DOHH2 (cell line): ENCODE measurements around the gene ATP6V1E1.
"Not testable (repeated sequence)": the region's sequence is repeated elsewhere in the genome, so short reads cannot be mapped to it uniquely, and the experiment has no call there.

Experiments
- H3F3A ChIP-seq: fragments of 200-600 bp; sonication (generic), shearing (Covaris generic); 2 replicates; pipeline ENCODE4 v1.6.0; 2016; ENCODE audit warnings: antibody characterized with exemption, mild to moderate bottlenecking; ENCODE audit not compliant: control insufficient read depth, insufficient read depth
- H3K27ac ChIP-seq: fragments of 200-600 bp; sonication (generic); 2 replicates; pipeline ENCODE4 v1.5.1; 2014; ENCODE audit warnings: low read depth, mild to moderate bottlenecking, low read length, moderate library complexity
- H3K27me3 ChIP-seq: fragments of 200-600 bp; sonication (generic); 2 replicates; pipeline ENCODE4 v1.6.1; 2014; ENCODE audit warnings: mild to moderate bottlenecking, low read length, mixed read lengths; ENCODE audit not compliant: control insufficient read depth
- H3K36me3 ChIP-seq: fragments of 200-600 bp; sonication (generic); 2 replicates; pipeline ENCODE4 v1.6.1; 2014; ENCODE audit warnings: mild to moderate bottlenecking, low read length, moderate library complexity, mixed read lengths; ENCODE audit not compliant: control insufficient read depth
- H3K4me1 ChIP-seq: fragments of 200-600 bp; sonication (generic); 2 replicates; pipeline ENCODE4 v1.6.1; 2014; ENCODE audit warnings: mild to moderate bottlenecking, low read length, mixed read lengths; ENCODE audit not compliant: control insufficient read depth
- H3K4me2 ChIP-seq: fragments of 200-600 bp; sonication (generic); 2 replicates; pipeline ENCODE4 v1.6.0; 2014; ENCODE audit warnings: mild to moderate bottlenecking, low read length, moderate library complexity
- H3K4me3 ChIP-seq: fragments of 200-600 bp; sonication (generic); 2 replicates; pipeline ENCODE4 v1.5.1; 2014; ENCODE audit warnings: mild to moderate bottlenecking, low read length, mixed read lengths
- H3K79me2 ChIP-seq: fragments of 200-600 bp; sonication (generic); 2 replicates; pipeline ENCODE4 v1.6.1; 2014; ENCODE audit warnings: mild to moderate bottlenecking, low read length, mixed read lengths; ENCODE audit not compliant: control insufficient read depth
- H3K9me2 ChIP-seq: fragments of 200-600 bp; sonication (generic); replicated peaks from 2 replicates; pipeline ENCODE4 v1.6.1; 2014; ENCODE audit warnings: mild to moderate bottlenecking, low read length, mixed read lengths; ENCODE audit not compliant: control insufficient read depth
- H3K9me3 ChIP-seq: fragments of 200-600 bp; sonication (generic); 2 replicates; pipeline ENCODE4 v1.6.1; 2014; ENCODE audit warnings: antibody characterized with exemption, low read length, mixed read lengths; ENCODE audit not compliant: control insufficient read depth, insufficient read depth
- H4K20me1 ChIP-seq: fragments of 200-600 bp; sonication (generic); 2 replicates; pipeline ENCODE4 v1.6.0; 2014; ENCODE audit warnings: low read depth, mild to moderate bottlenecking, antibody characterized with exemption, low read length, moderate library complexity; ENCODE audit not compliant: control insufficient read depth, insufficient read depth
- CTCF ChIP-seq: fragments of 200-600 bp; sonication (generic); IDR thresholded peaks from one replicate; pipeline ENCODE4 v1.5.1; 2014; ENCODE audit warnings: antibody characterized with exemption, mild to moderate bottlenecking, low read depth, low read length; ENCODE audit not compliant: poor library complexity, severe bottlenecking
- EZH2phosphoT487 ChIP-seq: fragments of 200-600 bp; sonication (generic); IDR thresholded peaks from 2 replicates; pipeline ENCODE4 v1.6.1; 2017; ENCODE audit warnings: borderline replicate concordance, mild to moderate bottlenecking, antibody characterized with exemption, low read length, moderate library complexity, mixed read lengths

ATP6V1E1 gene

GRCh38 chr22:17648569-17648968 lies 20.0 kb upstream of the ATP6V1E1 start:
- no peak overlapping the region for H3K27ac ChIP-seq
- H3K36me3 ChIP-seq, result peaks cover 4% of the 10 kb centered on the region
- peaks cover 3% of the 10 kb centered on the region; the same call in 1 of the 2 replicates for H4K20me1 ChIP-seq
- TF ChIP-seq CTCF (no peak), EZH2phosphoT487 (no peak)
- no peaks in the 10 kb centered on the region for H3F3A ChIP-seq
- no peaks in the 10 kb centered on the region for H3K4me1 ChIP-seq
- no peak overlapping the region for H3K4me2 ChIP-seq
- H3K79me2 ChIP-seq, result peaks cover 58% of the 10 kb centered on the region
- H3K4me3 ChIP-seq, result no peak overlapping the region
- no peaks in the 10 kb centered on the region for H3K9me2 ChIP-seq
- H3K9me3 ChIP-seq, result no peaks in the 10 kb centered on the region
- H3K27me3 ChIP-seq, result no peaks in the 10 kb centered on the region

GRCh38 chr22:17647991-17648390 lies 19.4 kb upstream of the ATP6V1E1 start:
- Histone ChIP-seq H3K4me2 (no peak overlapping the region), H3K27ac (no peak overlapping the region), H3K9me2 (no peaks in the 10 kb centered on the region), H3K36me3 (peaks cover 5% of the 10 kb centered on the region), H3K79me2 (peaks cover 56% of the 10 kb centered on the region), H3K27me3 (no peaks in the 10 kb centered on the region), H3K4me3 (no peak overlapping the region), H3K9me3 (no peaks in the 10 kb centered on the region), H3K4me1 (no peaks in the 10 kb centered on the region), H3F3A (no peaks in the 10 kb centered on the region), H4K20me1 (peaks cover 3% of the 10 kb centered on the region; the same call in 1 of the 2 replicates)
- TF ChIP-seq EZH2phosphoT487 (no peak), CTCF (no peak)

- Histone ChIP-seq H3K9me2 (no peaks in the 10 kb centered on the region), H4K20me1 (peaks cover 3% of the 10 kb centered on the region; the same call in 1 of the 2 replicates), H3K27me3 (no peaks in the 10 kb centered on the region), H3K4me2 (no peak overlapping the region), H3K79me2 (peaks cover 61% of the 10 kb centered on the region), H3K4me1 (no peaks in the 10 kb centered on the region), H3F3A (no peaks in the 10 kb centered on the region), H3K9me3 (no peaks in the 10 kb centered on the region), H3K27ac (no peak overlapping the region), H3K36me3 (peaks cover 8% of the 10 kb centered on the region), H3K4me3 (no peak overlapping the region)
- TF ChIP-seq CTCF (no peak), EZH2phosphoT487 (no peak)
Observed at GRCh38 chr22:17647452-17647851, 18.9 kb upstream of the ATP6V1E1 start.

- H3K27me3 ChIP-seq, H3K9me3 ChIP-seq, H3K9me2 ChIP-seq, H3K4me3 ChIP-seq, H3F3A ChIP-seq, H3K4me2 ChIP-seq, H3K27ac ChIP-seq, H4K20me1 ChIP-seq: not testable (repeated sequence)
- Histone ChIP-seq H3K36me3 (peaks cover 18% of the 10 kb centered on the region), H3K4me1 (peaks cover 15% of the 10 kb centered on the region), H3K79me2 (peaks cover 70% of the 10 kb centered on the region)
Observed at GRCh38 chr22:17642357-17642756, 13.8 kb upstream of the ATP6V1E1 start.
